Activated CD4-positive, alpha-beta memory T cell treated with anti-CD3 and anti-CD28 coated beads, Interleukin-2, amount 10 ng/mL, durations not matched to agents 7 days and 5 days (primary cell): ENCODE data around the gene CUEDC1. TPM values are rescaled to one million over a fixed set of nuclear protein-coding genes. Genes with fewer than 3 reads are reported as not detected.

Experiments
- CTCF ChIA-PET: fragments of 350-600 bp; sonication (Branson Sonifier 250); formaldehyde crosslinking; loops from one replicate; lab custom pipeline; 2021; ENCODE audit warnings: antibody characterized with exemption, inconsistent platforms; lab: Charles Lee
- POLR2A ChIA-PET: fragments of 350-600 bp; sonication (Branson Sonifier 250); formaldehyde crosslinking; loops from one replicate; lab custom pipeline; 2021; ENCODE audit warnings: antibody characterized with exemption; lab: Charles Lee
- DNase-seq: peaks from one replicate; pipeline ENCODE4 v3.0.0-alpha.2; 2020
- H3K27ac Mint-ChIP-seq: one replicate; pipeline ENCODE4 v1.8.0; 2021; ENCODE audit warnings: mild to moderate bottlenecking, mixed read lengths
- H3K27me3 Mint-ChIP-seq: one replicate; pipeline ENCODE4 v1.8.0; 2021; ENCODE audit warnings: mixed read lengths
- H3K36me3 Mint-ChIP-seq: one replicate; pipeline ENCODE4 v1.8.0; 2021; ENCODE audit warnings: low read depth, mixed read lengths
- H3K4me1 Mint-ChIP-seq: one replicate; pipeline ENCODE4 v1.8.0; 2021; ENCODE audit warnings: mixed read lengths
- H3K4me3 Mint-ChIP-seq: one replicate; pipeline ENCODE4 v1.8.0; 2021; ENCODE audit warnings: mild to moderate bottlenecking, mixed read lengths
- H3K9me3 Mint-ChIP-seq: one replicate; pipeline ENCODE4 v1.8.0; 2021; ENCODE audit warnings: mixed read lengths
- total RNA-seq, 2 experiments: library from RNA; stranded (reverse); gene quantifications; one replicate each; pipeline ENCODE4 v1.2.3, GENCODE V29; 2021

Gene CUEDC1
- total RNA-seq, 2 experiments from 2014 or later = 0.25 TPM; not detected in 1

DNA sequence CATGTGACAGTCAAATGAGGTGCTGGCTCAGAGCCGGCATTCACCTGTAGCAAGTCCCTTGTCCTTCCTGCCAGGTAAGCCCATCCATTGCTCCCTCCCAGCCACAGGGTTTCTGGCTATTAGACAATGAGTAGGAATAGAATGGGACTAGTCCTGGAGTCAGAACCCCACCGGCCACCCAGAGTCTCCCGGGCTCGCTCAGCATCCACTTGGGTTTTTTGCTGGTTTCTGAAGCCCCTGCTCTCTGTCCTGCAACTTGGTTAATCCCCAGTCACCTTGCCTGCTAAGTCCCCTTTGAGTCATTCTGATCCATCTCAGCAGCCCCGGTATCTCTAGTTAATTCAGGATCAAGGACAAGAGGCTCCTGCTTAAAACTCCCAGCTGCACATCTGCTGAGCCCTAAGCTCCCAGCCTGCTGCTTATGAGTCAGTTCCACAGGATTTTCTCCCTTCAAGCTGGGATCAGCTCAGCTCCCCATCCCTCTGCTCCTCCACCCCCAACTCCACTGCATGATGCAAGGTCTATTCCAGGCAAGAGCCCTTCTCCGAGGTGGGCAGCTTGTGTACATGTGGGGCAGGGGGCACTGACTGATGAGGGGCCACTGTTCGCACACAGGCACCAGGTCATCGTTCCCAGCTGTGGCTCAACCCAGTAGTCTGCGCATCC is 85.5 kb downstream of the CUEDC1 start:
- ChIA-PET CTCF (interaction anchor here (0.7 to 2.9 kb wide), 3 partner anchors 10 to 126 kb away, joined by 3 to 21 read pairs (median 3); no protein-coding TSS in a partner anchor), POLR2A (interaction anchor here (0.8 to 1.3 kb wide), 2 partner anchors 10 kb away, joined by 3 to 6 read pairs; no protein-coding TSS in a partner anchor)
- Mint-ChIP-seq H3K4me1 (peaks cover 14% of the 10 kb centered on the region), H3K27ac (no peak overlapping the region), H3K9me3 (no peaks in the 10 kb centered on the region), H3K4me3 (no peak overlapping the region), H3K36me3 (no peaks in the 10 kb centered on the region), H3K27me3 (peaks cover 20% of the 10 kb centered on the region)
- no peak for DNase-seq

GRCh38 chr17:57868910-57869616 is 86.1 kb downstream of the CUEDC1 start:
- CTCF ChIA-PET = interaction anchor here (0.7 to 2.9 kb wide), 2 partner anchors 9 to 130 kb away, joined by 3 to 21 read pairs; no protein-coding TSS in a partner anchor
- no peak for DNase-seq
- POLR2A ChIA-PET = interaction anchor here (0.8 to 1.3 kb wide), 2 partner anchors 9 to 11 kb away, joined by 3 to 6 read pairs; no protein-coding TSS in a partner anchor
- Mint-ChIP-seq H3K36me3 (no peaks in the 10 kb centered on the region), H3K4me3 (no peak overlapping the region), H3K4me1 (peaks cover 11% of the 10 kb centered on the region), H3K27me3 (peaks cover 22% of the 10 kb centered on the region), H3K27ac (no peak overlapping the region), H3K9me3 (no peaks in the 10 kb centered on the region)

GRCh38 chr17:57868007-57868909 is 87.0 kb downstream of the CUEDC1 start:
- ChIA-PET POLR2A (no interaction called here), CTCF (interaction anchor here (0.7 to 2.9 kb wide), 3 partner anchors 9 to 131 kb away, joined by 3 to 21 read pairs (median 9); no protein-coding TSS in a partner anchor)
- H3K27ac Mint-ChIP-seq = peak overlapping the region; percentile 4
- no peak overlapping the region for H3K4me3 Mint-ChIP-seq
- H3K4me1 Mint-ChIP-seq = peaks cover 8% of the 10 kb centered on the region
- no peaks in the 10 kb centered on the region for H3K9me3 Mint-ChIP-seq
- H3K36me3 Mint-ChIP-seq = no peaks in the 10 kb centered on the region
- H3K27me3 Mint-ChIP-seq = peaks cover 20% of the 10 kb centered on the region
- DNase-seq = no peak

GRCh38 chr17:57867126-57867525 is 88.1 kb downstream of the CUEDC1 start:
- DNase-seq = no peak
- Mint-ChIP-seq H3K27ac (no peak overlapping the region), H3K4me1 (peaks cover 9% of the 10 kb centered on the region), H3K36me3 (no peaks in the 10 kb centered on the region), H3K9me3 (no peaks in the 10 kb centered on the region), H3K4me3 (no peak overlapping the region), H3K27me3 (peaks cover 25% of the 10 kb centered on the region)
- CTCF ChIA-PET = interaction anchor here (2.3 kb wide), 1 partner anchor 9 kb away, joined by 9 read pairs; no protein-coding TSS in a partner anchor
- POLR2A ChIA-PET = no interaction called here

DNA sequence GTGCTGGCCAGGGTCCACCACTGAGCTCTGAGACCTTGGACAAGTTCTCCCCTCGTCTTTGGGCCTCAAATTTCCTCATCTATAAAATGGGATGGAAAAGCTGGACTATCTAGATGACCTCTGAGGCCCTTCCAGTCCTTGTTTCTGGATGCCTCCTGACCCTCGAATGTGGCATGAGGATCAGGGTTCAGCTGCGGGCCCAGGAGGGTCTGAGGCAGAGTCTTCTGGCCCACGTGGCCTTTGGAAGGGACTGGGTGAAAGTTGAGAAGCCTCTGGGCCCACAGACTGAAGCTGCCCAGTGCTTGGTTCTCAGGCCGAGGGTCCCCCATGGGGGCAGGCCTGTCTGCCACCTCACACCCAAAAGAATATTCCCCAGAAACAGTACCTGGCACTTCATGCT is 88.5 kb downstream of the CUEDC1 start:
- Mint-ChIP-seq H3K36me3 (no peaks in the 10 kb centered on the region), H3K9me3 (no peaks in the 10 kb centered on the region), H3K27ac (no peak overlapping the region), H3K4me1 (peaks cover 10% of the 10 kb centered on the region), H3K27me3 (peaks cover 23% of the 10 kb centered on the region), H3K4me3 (no peak overlapping the region)
- ChIA-PET POLR2A (no interaction called here), CTCF (interaction anchor here (2.3 kb wide), 1 partner anchor 8 kb away, joined by 9 read pairs; no protein-coding TSS in a partner anchor)
- DNase-seq = no peak

- no peaks in the 10 kb centered on the region for H3K36me3 Mint-ChIP-seq
- no peak overlapping the region for H3K4me3 Mint-ChIP-seq
- peaks cover 11% of the 10 kb centered on the region for H3K4me1 Mint-ChIP-seq
- no peak overlapping the region for H3K27ac Mint-ChIP-seq
- no peaks in the 10 kb centered on the region for H3K9me3 Mint-ChIP-seq
- no peak for DNase-seq
- ChIA-PET POLR2A (no interaction called here), CTCF (interaction anchor here (0.9 to 2.3 kb wide), 2 partner anchors 8 to 11 kb away, joined by 4 to 9 read pairs; no protein-coding TSS in a partner anchor)
- peaks cover 25% of the 10 kb centered on the region for H3K27me3 Mint-ChIP-seq
These were observed 88.9 kb downstream of the CUEDC1 start for GRCh38 chr17:57866319-57866718.

DNA sequence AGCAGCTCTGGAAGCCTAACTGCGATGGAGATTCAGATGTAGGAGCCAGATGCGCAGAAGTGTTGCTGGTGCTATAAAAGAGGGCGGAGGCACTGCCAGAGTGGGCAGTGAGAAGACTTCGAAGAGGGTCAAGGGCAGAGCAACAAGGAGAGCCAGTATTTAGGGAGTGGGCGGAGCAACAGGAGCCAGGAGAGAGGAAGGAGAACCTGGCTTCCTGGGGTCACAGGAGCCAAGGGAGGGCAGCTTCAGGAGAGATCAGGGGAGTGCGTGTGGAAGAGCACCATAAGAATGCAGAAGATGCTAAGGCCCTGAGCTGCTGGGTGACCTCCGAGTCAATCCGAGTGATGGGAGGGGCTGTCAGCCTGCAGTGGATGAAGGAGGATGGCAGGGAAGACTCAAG is 90.9 kb downstream of the CUEDC1 start:
- no peak overlapping the region for H3K4me3 Mint-ChIP-seq
- no peaks in the 10 kb centered on the region for H3K36me3 Mint-ChIP-seq
- ChIA-PET POLR2A (no interaction called here), CTCF (no interaction called here)
- peaks cover 20% of the 10 kb centered on the region for H3K4me1 Mint-ChIP-seq
- H3K27ac Mint-ChIP-seq = no peak overlapping the region
- no peak for DNase-seq
- peaks cover 43% of the 10 kb centered on the region for H3K27me3 Mint-ChIP-seq
- no peaks in the 10 kb centered on the region for H3K9me3 Mint-ChIP-seq

GRCh38 chr17:57862694-57863667 is 92.2 kb downstream of the CUEDC1 start:
- Mint-ChIP-seq H3K4me1 (peaks cover 19% of the 10 kb centered on the region), H3K4me3 (no peak overlapping the region)
- POLR2A ChIA-PET = interaction anchor here (2.9 kb wide), 1 partner anchor 144 kb away, joined by 24 read pairs; the partner anchor contains the start of gene SRSF1

GRCh38 chr17:57861790-57862693 is 93.2 kb downstream of the CUEDC1 start:
- H3K36me3 Mint-ChIP-seq = no peaks in the 10 kb centered on the region
- H3K9me3 Mint-ChIP-seq = no peaks in the 10 kb centered on the region
- peaks cover 12% of the 10 kb centered on the region for H3K4me1 Mint-ChIP-seq
- POLR2A ChIA-PET = interaction anchor here (0.8 to 3.3 kb wide), 3 partner anchors 12 to 145 kb away, joined by 3 to 24 read pairs (median 24); partner anchors contain the start of genes MRPS23 and SRSF1
- H3K27ac Mint-ChIP-seq = no peak overlapping the region
- DNase-seq = no peak
- CTCF ChIA-PET = interaction anchor here (1.3 to 9.1 kb wide), 3 partner anchors 8 to 250 kb away, joined by 3 to 137 read pairs (median 21); no protein-coding TSS in a partner anchor
- H3K27me3 Mint-ChIP-seq = peaks cover 45% of the 10 kb centered on the region
- H3K4me3 Mint-ChIP-seq = no peak overlapping the region

More at GRCh38 chr17:57862694-57863667, 92.2 kb downstream of the CUEDC1 start:
- H3K27ac Mint-ChIP-seq = no peak overlapping the region
- no peaks in the 10 kb centered on the region for H3K9me3 Mint-ChIP-seq
- peaks cover 45% of the 10 kb centered on the region for H3K27me3 Mint-ChIP-seq
- CTCF ChIA-PET = interaction anchor here (0.7 to 1.3 kb wide), 2 partner anchors 93 to 249 kb away, joined by 3 to 4 read pairs; no protein-coding TSS in a partner anchor
- H3K36me3 Mint-ChIP-seq = no peaks in the 10 kb centered on the region
- no peak for DNase-seq

DNA sequence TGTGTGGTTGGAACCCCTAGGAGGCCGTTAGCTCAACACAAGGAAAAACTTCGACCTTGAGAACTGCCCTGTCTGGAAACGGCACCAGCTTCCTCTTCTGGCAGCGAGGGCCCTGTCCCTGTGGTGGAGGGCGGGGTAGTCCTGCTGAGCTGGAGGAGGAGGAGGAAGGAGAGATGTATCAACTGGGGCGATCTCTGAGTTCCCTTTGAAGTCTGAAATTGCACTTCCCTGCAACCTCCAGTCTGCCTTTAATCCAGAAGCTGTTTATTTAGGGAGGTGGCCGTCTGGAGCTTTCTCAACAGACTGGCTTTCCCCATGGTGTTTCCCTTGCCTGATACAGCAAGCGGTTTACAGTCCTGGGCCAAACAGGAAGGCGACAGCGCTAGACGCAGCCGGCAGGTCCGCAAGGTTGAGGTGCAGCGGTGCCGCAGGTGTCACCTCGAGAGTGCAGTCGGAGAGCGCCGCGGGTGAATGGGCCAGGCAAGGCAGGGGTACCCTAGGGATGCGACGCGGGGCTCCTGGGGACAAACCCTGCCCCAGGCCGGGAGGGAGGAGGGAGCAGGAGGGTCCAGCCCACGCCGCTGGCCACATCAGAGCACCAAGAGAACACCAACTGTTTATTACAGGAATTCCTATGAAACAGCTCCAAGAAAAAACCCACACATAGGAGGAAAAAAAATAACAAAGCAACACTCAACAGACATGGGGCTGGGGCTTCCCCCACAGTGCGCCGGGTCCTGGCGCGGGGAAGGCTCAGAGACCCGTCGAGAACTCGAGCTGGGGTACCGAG is 94.0 kb downstream of the CUEDC1 start:
- Mint-ChIP-seq H3K36me3 (no peaks in the 10 kb centered on the region), H3K27ac (no peak overlapping the region), H3K9me3 (no peaks in the 10 kb centered on the region), H3K27me3 (peaks cover 45% of the 10 kb centered on the region), H3K4me1 (peaks cover 12% of the 10 kb centered on the region), H3K4me3 (peak overlapping the region; percentile 54)
- POLR2A ChIA-PET = interaction anchor here (0.8 to 3.3 kb wide), 7 partner anchors 11 to 146 kb away, joined by 3 to 24 read pairs (median 4); partner anchors contain the start of genes MRPS23, SRSF1 and VEZF1
- peak; percentile 37 for DNase-seq
- CTCF ChIA-PET = interaction anchor here (0.7 to 9.1 kb wide), 6 partner anchors 9 to 136 kb away, joined by 3 to 137 read pairs (median 4); partner anchors contain the start of gene MRPS23
